Activated naive CD4-positive, alpha-beta T cell treated with anti-CD3 and anti-CD28 coated beads, Interleukin-2, amount 10 ng/mL, durations not matched to agents 7 days and 5 days (primary cell): ENCODE measurements around the gene TARS1.

Source experiments
- CTCF ChIA-PET: fragments of 350-600 bp; sonication (Branson Sonifier 250); formaldehyde crosslinking; loops from one replicate; lab custom pipeline; 2021; ENCODE audit warnings: antibody characterized with exemption; lab: Charles Lee
- DNase-seq: peaks from one replicate; pipeline ENCODE4 v3.0.0-alpha.2; 2020
- H3K27ac Mint-ChIP-seq: one replicate; pipeline ENCODE4 v1.8.0; 2021; ENCODE audit warnings: mild to moderate bottlenecking, moderate library complexity, mixed read lengths
- H3K27me3 Mint-ChIP-seq: one replicate; pipeline ENCODE4 v1.8.0; 2021; ENCODE audit warnings: mild to moderate bottlenecking, mixed read lengths
- H3K36me3 Mint-ChIP-seq: one replicate; pipeline ENCODE4 v1.8.0; 2021; ENCODE audit warnings: mixed read lengths
- H3K4me1 Mint-ChIP-seq: one replicate; pipeline ENCODE4 v1.8.0; 2021; ENCODE audit warnings: mixed read lengths
- H3K4me3 Mint-ChIP-seq: one replicate; pipeline ENCODE4 v1.8.0; 2021; ENCODE audit warnings: mild to moderate bottlenecking, moderate library complexity, mixed read lengths
- H3K9me3 Mint-ChIP-seq: one replicate; pipeline ENCODE4 v1.8.0; 2021; ENCODE audit warnings: mixed read lengths

The TARS1 gene

DNA sequence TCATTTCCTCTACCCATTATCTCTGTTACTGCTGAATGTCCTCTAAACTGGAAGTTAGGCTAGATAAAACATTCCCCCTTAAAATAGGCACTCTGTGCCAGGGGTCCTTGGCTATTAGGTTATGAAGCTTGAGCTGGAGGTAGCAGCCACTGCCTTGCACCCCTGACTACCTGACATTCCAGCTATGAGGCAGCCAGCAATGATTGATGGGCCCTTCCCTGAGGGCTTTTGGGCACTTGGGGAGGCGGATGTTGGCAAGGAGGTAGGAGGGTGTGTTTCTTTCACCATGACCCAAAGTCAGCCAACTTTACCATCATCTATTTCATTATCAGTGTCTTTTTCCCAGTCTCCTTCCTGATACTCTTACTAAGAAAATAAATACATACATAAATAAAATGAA, 17.1 kb downstream of the TARS1 start:
- no peak for DNase-seq
- peak overlapping the region; percentile 25 for H3K27ac Mint-ChIP-seq
- no peak overlapping the region for H3K4me3 Mint-ChIP-seq
- H3K9me3 Mint-ChIP-seq = no peaks in the 10 kb centered on the region
- no peaks in the 10 kb centered on the region for H3K4me1 Mint-ChIP-seq
- peaks cover 75% of the 10 kb centered on the region for H3K36me3 Mint-ChIP-seq
- H3K27me3 Mint-ChIP-seq = no peaks in the 10 kb centered on the region
- CTCF ChIA-PET = interaction anchor here (1.4 kb wide), 1 partner anchor 12 kb away, joined by 5 read pairs; no protein-coding TSS in a partner anchor

DNA sequence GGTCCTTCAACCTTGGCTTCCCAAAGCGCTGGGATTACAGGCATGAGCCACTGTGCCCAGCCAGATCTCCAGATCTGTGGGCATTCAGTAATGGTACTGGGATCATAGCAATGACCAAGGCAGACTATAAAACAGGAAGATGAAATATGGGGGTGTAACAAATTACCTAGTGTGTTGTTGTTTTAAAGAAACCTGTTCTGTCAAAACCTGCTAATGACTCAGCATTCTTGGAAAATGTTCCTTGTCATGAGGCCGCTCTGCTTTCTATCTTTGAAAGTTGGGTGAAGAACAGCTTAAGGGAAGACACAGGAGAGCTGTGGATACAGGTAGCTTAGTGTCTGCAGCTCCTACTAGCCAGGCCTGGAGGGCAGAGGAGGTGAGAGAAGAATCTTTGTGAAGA, 19.4 kb downstream of the TARS1 start:
- no peak for DNase-seq
- Mint-ChIP-seq H3K4me3 (no peak overlapping the region), H3K4me1 (no peaks in the 10 kb centered on the region), H3K27ac (peak overlapping the region; percentile 9), H3K36me3 (peaks cover 77% of the 10 kb centered on the region), H3K9me3 (no peaks in the 10 kb centered on the region), H3K27me3 (no peaks in the 10 kb centered on the region)
- CTCF ChIA-PET = interaction anchor here (1.3 kb wide), 1 partner anchor 10 kb away, joined by 4 read pairs; no protein-coding TSS in a partner anchor

DNA sequence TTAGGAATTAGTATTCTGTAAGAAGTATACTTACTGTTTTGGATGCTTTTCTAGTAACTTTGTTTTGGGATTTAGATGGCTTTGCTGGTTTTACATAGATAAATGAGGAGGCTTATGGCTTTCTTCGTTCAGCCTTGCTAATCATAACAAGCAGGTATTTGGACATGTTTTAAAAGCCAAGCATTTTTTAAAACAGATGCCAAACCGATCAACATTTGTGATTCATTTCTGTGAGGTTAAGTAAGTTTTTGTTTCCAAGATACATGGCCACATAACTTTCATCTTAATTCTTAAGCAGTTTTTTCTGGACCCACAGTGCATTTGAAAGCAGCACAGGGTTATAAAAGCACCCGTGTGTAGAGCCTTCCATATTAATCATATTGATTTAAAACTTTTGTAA, 21.7 kb downstream of the TARS1 start:
- H3K9me3 Mint-ChIP-seq = no peaks in the 10 kb centered on the region
- H3K27ac Mint-ChIP-seq = no peak overlapping the region
- CTCF ChIA-PET = no interaction called here
- H3K4me3 Mint-ChIP-seq = no peak overlapping the region
- H3K27me3 Mint-ChIP-seq = no peaks in the 10 kb centered on the region
- no peaks in the 10 kb centered on the region for H3K4me1 Mint-ChIP-seq
- H3K36me3 Mint-ChIP-seq = peaks cover 75% of the 10 kb centered on the region
- no peak for DNase-seq

DNA sequence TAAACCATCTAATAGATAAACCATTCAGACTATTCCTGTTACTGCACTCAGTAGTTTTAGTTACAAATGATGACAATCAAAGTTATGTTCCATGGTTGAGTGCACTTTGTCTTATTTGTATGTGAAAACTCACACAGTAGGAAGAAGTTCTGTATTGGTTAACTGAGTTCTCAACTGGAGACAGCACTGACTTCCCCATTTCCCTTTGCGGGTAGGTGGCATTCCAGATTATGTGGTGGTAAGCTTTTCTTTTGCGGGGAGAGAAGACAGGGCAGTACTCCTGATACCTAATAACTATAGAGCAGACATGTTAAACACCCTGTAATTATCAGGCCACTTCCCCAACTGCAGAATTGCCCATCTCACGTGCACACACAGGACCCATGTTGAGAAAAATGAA, 24.4 kb downstream of the TARS1 start:
- Mint-ChIP-seq H3K36me3 (peaks cover 69% of the 10 kb centered on the region), H3K9me3 (no peaks in the 10 kb centered on the region), H3K4me3 (no peak overlapping the region), H3K27ac (no peak overlapping the region), H3K4me1 (no peaks in the 10 kb centered on the region), H3K27me3 (no peaks in the 10 kb centered on the region)
- no peak for DNase-seq
- CTCF ChIA-PET = no interaction called here

DNA sequence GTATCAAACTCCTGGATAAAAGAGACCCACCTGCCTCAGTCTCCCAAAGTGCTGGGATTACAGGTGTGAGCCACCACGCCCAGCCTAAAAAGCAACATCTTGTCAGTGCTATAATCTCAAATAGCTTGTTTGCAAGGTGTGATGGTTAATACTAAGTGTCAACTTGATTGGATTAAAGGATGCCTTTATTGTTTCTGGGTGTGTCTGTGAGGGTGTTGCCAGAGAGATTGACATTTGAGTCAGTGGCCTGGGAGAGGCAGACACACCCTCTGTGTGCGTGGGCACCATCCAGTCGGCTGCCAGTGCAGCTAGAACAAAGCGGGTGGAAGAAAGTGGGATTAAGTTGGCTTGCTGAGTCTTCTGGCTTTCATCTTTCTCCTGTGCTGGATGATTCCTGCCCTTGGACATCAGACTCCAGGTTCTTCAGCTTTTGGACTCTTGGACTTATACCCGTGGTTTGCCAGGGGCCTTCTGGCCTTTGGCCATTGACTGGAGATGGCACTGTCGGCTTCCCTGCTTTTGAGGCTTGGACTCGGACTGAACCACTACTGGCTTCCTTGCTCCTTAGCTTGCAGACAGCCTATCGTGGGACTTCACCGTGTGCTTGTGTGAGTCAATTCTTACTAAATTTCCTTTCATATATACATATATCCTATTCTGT, 28.1 kb downstream of the TARS1 start:
- CTCF ChIA-PET = interaction anchor here (1.1 to 1.7 kb wide), 2 partner anchors 8 to 466 kb away, joined by 4 to 5 read pairs; no protein-coding TSS in a partner anchor
- H3K36me3 Mint-ChIP-seq = peaks cover 63% of the 10 kb centered on the region
- H3K4me1 Mint-ChIP-seq = no peaks in the 10 kb centered on the region
- no peak overlapping the region for H3K27ac Mint-ChIP-seq
- no peak overlapping the region for H3K4me3 Mint-ChIP-seq
- no peak for DNase-seq
- no peaks in the 10 kb centered on the region for H3K27me3 Mint-ChIP-seq
- peaks cover 2% of the 10 kb centered on the region for H3K9me3 Mint-ChIP-seq

DNA sequence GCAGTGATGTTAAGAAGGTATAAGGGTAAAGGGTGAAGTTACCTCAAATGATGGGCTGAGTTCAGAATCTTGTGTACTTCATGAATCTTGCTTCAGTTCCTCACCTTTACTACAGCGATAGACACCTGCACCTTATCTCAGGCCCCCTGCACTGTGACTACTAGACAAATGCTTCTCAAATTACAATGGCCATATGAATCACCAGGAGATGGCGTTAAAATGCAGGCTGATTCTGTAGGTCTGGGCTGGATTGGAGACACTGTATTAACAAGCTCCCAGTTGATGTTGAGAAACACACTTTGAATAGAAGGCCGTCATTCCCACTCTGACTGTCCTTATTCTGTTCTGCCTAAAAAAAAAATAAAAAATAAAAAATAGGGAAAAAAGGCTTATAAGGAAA, 29.8 kb downstream of the TARS1 start:
- H3K9me3 Mint-ChIP-seq = peaks cover 11% of the 10 kb centered on the region
- peaks cover 72% of the 10 kb centered on the region for H3K36me3 Mint-ChIP-seq
- H3K27ac Mint-ChIP-seq = no peak overlapping the region
- H3K4me3 Mint-ChIP-seq = no peak overlapping the region
- CTCF ChIA-PET = interaction anchor here (0.5 to 1.7 kb wide), 4 partner anchors 10 to 26 kb away, joined by 3 to 5 read pairs (median 4); no protein-coding TSS in a partner anchor
- no peak for DNase-seq
- no peaks in the 10 kb centered on the region for H3K27me3 Mint-ChIP-seq
- no peaks in the 10 kb centered on the region for H3K4me1 Mint-ChIP-seq

DNA sequence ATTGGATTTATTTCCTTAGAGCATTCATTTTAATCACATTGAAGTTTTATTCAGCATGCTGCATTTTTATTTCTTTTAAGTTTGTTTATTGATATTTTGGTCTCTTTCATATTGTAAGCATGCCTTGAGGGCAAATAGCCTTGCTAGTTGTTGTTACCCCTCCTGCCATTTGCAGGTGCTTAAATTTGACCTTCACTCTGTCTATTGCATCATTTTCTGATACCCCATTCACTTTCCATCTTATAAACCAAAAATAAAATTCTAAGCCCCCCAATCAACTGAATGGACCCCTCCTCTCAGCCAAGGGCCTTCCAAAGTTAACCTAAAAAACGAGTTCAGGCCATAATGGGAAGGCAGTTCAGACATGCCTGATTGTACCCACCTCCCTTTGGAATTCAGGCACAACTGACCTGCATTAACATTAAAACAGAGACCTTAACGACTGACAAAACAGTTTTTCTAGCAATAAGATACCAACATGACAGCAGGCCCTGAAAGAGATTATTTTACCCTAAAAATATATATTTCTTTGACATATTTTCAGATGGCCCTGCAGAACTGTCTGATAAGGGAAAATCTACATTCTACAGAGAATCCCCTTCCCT, 32.1 kb downstream of the TARS1 start:
- CTCF ChIA-PET = no interaction called here
- DNase-seq = no peak
- H3K9me3 Mint-ChIP-seq = peaks cover 11% of the 10 kb centered on the region
- H3K27me3 Mint-ChIP-seq = no peaks in the 10 kb centered on the region
- H3K4me3 Mint-ChIP-seq = no peak overlapping the region
- no peak overlapping the region for H3K27ac Mint-ChIP-seq
- no peaks in the 10 kb centered on the region for H3K4me1 Mint-ChIP-seq
- peaks cover 67% of the 10 kb centered on the region for H3K36me3 Mint-ChIP-seq

DNA sequence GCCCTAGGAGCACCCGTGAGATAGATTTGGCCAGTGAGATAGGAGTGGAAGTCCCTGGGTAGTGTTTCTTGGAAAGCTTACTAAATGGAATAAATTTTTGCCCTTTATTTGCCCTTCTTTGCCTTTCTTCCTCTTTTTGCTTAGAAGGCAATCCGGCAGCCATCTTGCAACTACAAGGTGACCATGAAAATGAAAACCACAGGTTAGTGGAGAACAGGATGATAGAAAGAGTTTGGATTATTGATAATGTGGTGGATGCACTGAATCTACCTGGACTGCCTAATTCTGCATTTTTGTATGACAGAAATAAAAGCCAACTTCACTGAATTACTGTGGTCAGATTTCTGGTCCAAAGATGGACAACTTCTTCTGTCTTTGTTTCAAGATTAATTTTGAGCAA, 33.2 kb downstream of the TARS1 start:
- peaks cover 11% of the 10 kb centered on the region for H3K9me3 Mint-ChIP-seq
- CTCF ChIA-PET = no interaction called here
- no peak overlapping the region for H3K27ac Mint-ChIP-seq
- DNase-seq = no peak
- H3K27me3 Mint-ChIP-seq = no peaks in the 10 kb centered on the region
- H3K4me1 Mint-ChIP-seq = no peaks in the 10 kb centered on the region
- peaks cover 60% of the 10 kb centered on the region for H3K36me3 Mint-ChIP-seq
- no peak overlapping the region for H3K4me3 Mint-ChIP-seq

DNA sequence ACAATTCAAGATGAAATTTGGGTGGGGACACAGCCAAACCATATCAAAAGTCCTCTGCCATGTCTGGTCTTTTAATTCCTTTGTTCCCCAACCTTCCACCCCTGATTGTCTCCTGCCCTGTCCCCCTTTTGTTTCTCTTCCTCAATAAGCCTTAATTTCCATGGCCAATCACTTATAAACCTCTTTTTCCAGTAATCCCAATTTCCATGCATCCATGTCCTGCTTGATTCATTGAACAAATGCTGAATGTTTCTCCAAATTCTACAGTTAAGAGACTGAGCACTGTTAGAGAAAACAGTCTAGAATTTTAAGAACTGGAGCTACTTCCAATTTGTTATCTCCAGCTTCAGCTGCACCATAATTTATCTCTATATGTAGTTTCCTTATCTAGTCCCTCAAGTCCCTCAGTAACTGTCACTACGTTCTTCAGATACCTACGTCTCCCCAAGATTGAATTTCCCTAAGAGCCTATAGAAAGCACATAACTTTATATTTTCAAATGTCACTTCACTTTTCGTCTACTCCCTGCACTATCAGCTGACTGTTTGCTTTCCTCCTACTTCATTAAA, 34.2 kb downstream of the TARS1 start:
- CTCF ChIA-PET = no interaction called here
- H3K36me3 Mint-ChIP-seq = peaks cover 59% of the 10 kb centered on the region
- H3K27me3 Mint-ChIP-seq = no peaks in the 10 kb centered on the region
- no peak overlapping the region for H3K4me3 Mint-ChIP-seq
- no peak for DNase-seq
- H3K27ac Mint-ChIP-seq = no peak overlapping the region
- H3K9me3 Mint-ChIP-seq = peaks cover 11% of the 10 kb centered on the region
- no peaks in the 10 kb centered on the region for H3K4me1 Mint-ChIP-seq

DNA sequence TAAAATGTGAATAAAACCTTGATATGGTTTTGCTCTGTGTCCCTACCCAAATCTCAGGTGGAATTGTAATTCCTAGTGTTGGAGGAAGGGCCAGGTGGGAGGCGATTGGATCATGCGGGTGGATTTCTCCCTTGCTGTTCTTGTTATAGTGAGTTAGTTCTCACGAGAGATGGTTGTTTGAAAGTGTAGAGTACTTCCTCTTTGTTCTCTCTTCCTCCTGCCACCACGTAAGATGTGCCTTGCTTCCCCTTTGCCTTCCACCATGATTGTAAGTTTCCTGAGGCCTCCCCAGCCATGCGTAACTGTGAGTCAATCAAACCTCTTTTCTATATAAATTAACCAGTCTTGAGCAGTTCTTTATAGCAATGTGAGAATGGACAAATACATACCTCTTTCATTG, 34.9 kb downstream of the TARS1 start:
- CTCF ChIA-PET = no interaction called here
- Mint-ChIP-seq H3K27ac (no peak overlapping the region), H3K36me3 (peaks cover 52% of the 10 kb centered on the region), H3K27me3 (no peaks in the 10 kb centered on the region), H3K9me3 (peaks cover 11% of the 10 kb centered on the region), H3K4me3 (no peak overlapping the region), H3K4me1 (no peaks in the 10 kb centered on the region)
- no peak for DNase-seq

DNA sequence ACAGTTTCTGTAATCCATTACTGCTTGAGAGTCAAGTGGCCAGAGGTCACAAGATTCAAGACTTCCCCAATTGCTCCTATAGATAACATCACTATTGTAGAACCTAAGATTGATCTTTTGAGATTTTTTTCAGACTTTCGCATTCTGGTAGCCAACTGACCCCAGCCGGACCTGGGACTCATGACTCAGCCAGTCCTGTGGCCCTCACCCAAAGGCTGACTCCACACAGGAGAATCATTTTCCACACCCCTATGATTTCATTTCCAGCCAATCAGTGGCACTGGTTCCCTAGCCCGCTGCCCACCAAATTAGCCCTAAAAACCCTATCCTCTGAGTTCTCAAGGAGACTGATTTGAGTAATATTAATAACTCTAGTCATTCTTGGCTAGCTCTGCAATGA, 36.2 kb downstream of the TARS1 start:
- Mint-ChIP-seq H3K27ac (no peak overlapping the region), H3K27me3 (no peaks in the 10 kb centered on the region), H3K4me1 (no peaks in the 10 kb centered on the region), H3K36me3 (peaks cover 45% of the 10 kb centered on the region), H3K9me3 (peaks cover 11% of the 10 kb centered on the region), H3K4me3 (no peak overlapping the region)
- no peak for DNase-seq
- CTCF ChIA-PET = no interaction called here

DNA sequence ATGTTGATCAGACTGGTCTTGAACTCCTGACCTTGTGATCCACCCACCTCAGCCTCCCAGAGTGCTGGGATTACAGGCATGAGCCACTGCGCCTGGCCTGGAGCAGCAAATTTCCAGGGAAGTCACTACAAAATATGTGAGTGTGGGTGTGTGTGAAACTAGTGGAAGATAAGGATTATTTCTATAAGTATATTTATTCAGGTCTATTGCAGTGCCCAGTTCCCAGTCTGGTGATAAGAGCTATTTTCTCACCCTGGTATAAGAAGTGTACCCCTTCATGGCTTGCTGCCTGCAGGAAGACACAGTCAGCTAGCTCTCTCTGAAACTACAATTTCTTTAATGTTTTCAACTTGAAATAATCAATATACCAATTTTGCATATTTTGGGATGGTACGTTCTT, 37.1 kb downstream of the TARS1 start:
- Mint-ChIP-seq H3K9me3 (peaks cover 11% of the 10 kb centered on the region), H3K4me3 (no peak overlapping the region), H3K27me3 (no peaks in the 10 kb centered on the region), H3K36me3 (peaks cover 38% of the 10 kb centered on the region), H3K4me1 (no peaks in the 10 kb centered on the region), H3K27ac (no peak overlapping the region)
- CTCF ChIA-PET = interaction anchor here (1.0 kb wide), 1 partner anchor 458 kb away, joined by 3 read pairs; no protein-coding TSS in a partner anchor
- DNase-seq = no peak

DNA sequence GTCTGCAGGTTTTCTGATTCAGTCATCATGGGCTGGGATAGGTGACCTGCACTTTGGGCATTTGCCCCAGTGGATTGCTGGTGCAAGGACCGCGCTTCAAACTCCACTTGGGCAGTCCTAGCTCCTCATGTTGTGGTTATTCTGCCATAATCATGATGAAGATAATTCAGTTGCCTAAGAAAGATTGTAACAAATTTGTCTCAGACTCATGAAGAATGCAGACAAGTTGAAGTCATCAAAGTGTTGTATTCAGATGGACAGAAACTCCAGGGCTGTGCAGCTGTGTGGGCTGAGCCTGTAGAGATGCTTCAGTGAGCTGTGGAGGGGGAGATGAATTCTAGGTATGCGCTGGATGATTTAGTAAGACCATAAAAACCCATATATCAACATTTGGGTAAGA, 38.5 kb downstream of the TARS1 start:
- H3K27me3 Mint-ChIP-seq = no peaks in the 10 kb centered on the region
- DNase-seq = no peak
- H3K36me3 Mint-ChIP-seq = peaks cover 26% of the 10 kb centered on the region
- H3K4me1 Mint-ChIP-seq = no peaks in the 10 kb centered on the region
- no peak overlapping the region for H3K4me3 Mint-ChIP-seq
- CTCF ChIA-PET = no interaction called here
- H3K9me3 Mint-ChIP-seq = peaks cover 5% of the 10 kb centered on the region
- no peak overlapping the region for H3K27ac Mint-ChIP-seq

DNA sequence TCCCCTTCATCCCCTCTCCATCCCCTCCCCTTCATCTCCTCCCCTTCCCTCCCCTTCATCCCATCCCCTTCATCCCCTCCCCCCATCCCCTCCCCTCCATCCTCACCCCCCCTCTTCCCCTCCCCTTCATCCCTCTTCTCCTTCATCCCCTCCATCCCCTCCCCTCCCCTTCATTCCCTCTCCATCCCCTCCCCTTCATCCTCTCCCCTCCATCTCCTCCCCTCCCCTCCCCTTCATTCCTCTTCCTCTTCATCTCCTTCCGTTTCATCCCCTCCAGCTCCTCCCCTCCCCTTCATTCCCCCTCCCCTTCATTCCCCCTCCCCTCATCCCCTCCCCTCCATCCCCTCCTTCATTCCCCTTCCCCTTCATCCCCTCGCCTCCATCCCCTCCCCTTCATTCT, 40.1 kb downstream of the TARS1 start:
- no peaks in the 10 kb centered on the region for H3K4me1 Mint-ChIP-seq
- no peak overlapping the region for H3K4me3 Mint-ChIP-seq
- DNase-seq = no peak
- H3K27ac Mint-ChIP-seq = no peak overlapping the region
- H3K27me3 Mint-ChIP-seq = no peaks in the 10 kb centered on the region
- no peaks in the 10 kb centered on the region for H3K9me3 Mint-ChIP-seq
- H3K36me3 Mint-ChIP-seq = peaks cover 10% of the 10 kb centered on the region
- CTCF ChIA-PET = no interaction called here

DNA sequence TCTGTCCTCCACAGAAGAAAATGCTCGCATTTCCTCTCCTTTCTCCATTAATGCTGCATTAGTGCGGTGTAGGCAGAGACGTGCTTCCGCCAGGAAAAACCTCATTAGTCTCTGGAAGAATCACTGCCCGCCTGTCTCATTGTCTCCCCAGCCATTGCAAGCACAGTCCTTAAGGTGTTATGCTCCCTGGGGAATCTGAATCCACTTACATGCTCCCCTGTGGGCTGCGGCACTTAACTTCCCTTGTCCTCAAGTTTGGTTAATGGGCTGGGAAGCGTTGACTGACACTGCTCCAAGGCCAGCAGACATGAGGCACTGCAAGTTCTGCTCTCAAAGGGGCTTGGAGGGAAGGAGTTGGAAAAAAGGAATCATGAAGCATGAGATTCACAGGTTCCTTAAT, 41.6 kb downstream of the TARS1 start:
- H3K9me3 Mint-ChIP-seq = no peaks in the 10 kb centered on the region
- H3K27me3 Mint-ChIP-seq = no peaks in the 10 kb centered on the region
- no peak for DNase-seq
- no peak overlapping the region for H3K4me3 Mint-ChIP-seq
- no peaks in the 10 kb centered on the region for H3K4me1 Mint-ChIP-seq
- CTCF ChIA-PET = no interaction called here
- peaks cover 2% of the 10 kb centered on the region for H3K36me3 Mint-ChIP-seq
- H3K27ac Mint-ChIP-seq = no peak overlapping the region
